ENCODE results near the gene MYLK. TPM values are rescaled to one million over a fixed set of nuclear protein-coding genes. Genes with fewer than 3 reads are reported as not detected.
"Not testable (repeated sequence)": the region's sequence is repeated elsewhere in the genome, so short reads cannot be mapped to it uniquely, and the experiment has no call there.

Gene MYLK
- total RNA-seq, 1 donor from 2014 or later: 81.4 TPM

GRCh38 chr3:123719061-123719756 lies 164.9 kb downstream of the MYLK start:
- H3K4me3 ChIP-seq (ENCODE audit: low read depth, low read length); DNase-seq (ENCODE audit: low read depth): not testable (repeated sequence)
- peak; percentile 73 for TF ChIP-seq CTCF (conservative IDR thresholded peaks at IDR 0.05; ENCODE audit: low read depth, low read length)

- DNase-seq (ENCODE audit: low read depth): no peak
- no peak for TF ChIP-seq CTCF (conservative IDR thresholded peaks at IDR 0.05; ENCODE audit: low read depth, low read length)
- H3K4me3 ChIP-seq (ENCODE audit: low read depth, low read length): no peak overlapping the region
These were observed 166.0 kb downstream of the MYLK start for GRCh38 chr3:123718108-123718507.

- not testable (repeated sequence) for H3K4me3 ChIP-seq (ENCODE audit: low read depth, low read length); DNase-seq (ENCODE audit: low read depth)
These were observed 166.7 kb downstream of the MYLK start for GRCh38 chr3:123717451-123717850.

- TF ChIP-seq CTCF (conservative IDR thresholded peaks at IDR 0.05; ENCODE audit: low read depth, low read length): no peak
- DNase-seq (ENCODE audit: low read depth): no peak
- H3K4me3 ChIP-seq (ENCODE audit: low read depth, low read length): no peak overlapping the region
These were observed 167.7 kb downstream of the MYLK start for GRCh38 chr3:123716411-123716810.

GRCh38 chr3:123713211-123713610 lies 170.9 kb downstream of the MYLK start:
- no peak for DNase-seq (ENCODE audit: low read depth)
- TF ChIP-seq CTCF (conservative IDR thresholded peaks at IDR 0.05; ENCODE audit: low read depth, low read length): no peak
- H3K4me3 ChIP-seq (ENCODE audit: low read depth, low read length): no peak overlapping the region

GRCh38 chr3:123712077-123712860 lies 171.9 kb downstream of the MYLK start:
- TF ChIP-seq CTCF (conservative IDR thresholded peaks at IDR 0.05; ENCODE audit: low read depth, low read length): no peak
- DNase-seq (ENCODE audit: low read depth): no peak
- no peak overlapping the region for H3K4me3 ChIP-seq (ENCODE audit: low read depth, low read length)

- no peak for DNase-seq (ENCODE audit: low read depth)
- no peak for TF ChIP-seq CTCF (conservative IDR thresholded peaks at IDR 0.05; ENCODE audit: low read depth, low read length)
- H3K4me3 ChIP-seq (ENCODE audit: low read depth, low read length): no peak overlapping the region
These were observed 172.8 kb downstream of the MYLK start for GRCh38 chr3:123711356-123711755.
